ENCODE data around the gene C2CD4D. TPM values are rescaled to one million over a fixed set of nuclear protein-coding genes. Genes with fewer than 3 reads are reported as not detected.
"Not testable (repeated sequence)": the region's sequence is repeated elsewhere in the genome, so short reads cannot be mapped to it uniquely, and the experiment has no call there.

The C2CD4D gene
- total RNA-seq, 5 donors from 2014 or later (not counting 1 experiment from before 2014, with no cell fraction given) = 0.26 to 1.1 (median 0.85) TPM

- not testable (repeated sequence) for H3K4me1 Mint-ChIP-seq; H3K27me3 Mint-ChIP-seq; DNase-seq; H3K4me3 ChIP-seq (ENCODE audit: control insufficient read depth in 1 of 2, extremely low read depth in 1 of 2, low read length in 1 of 2); H3K27ac Mint-ChIP-seq; H3K4me1 ChIP-seq (ENCODE audit: control insufficient read depth in 1 of 2, extremely low read depth in 1 of 2, insufficient read depth in 2 of 2, low read length in 2 of 2); H3K27me3 ChIP-seq (replicated peaks in 1 of 2; ENCODE audit: control insufficient read depth in 2 of 2, extremely low read depth in 1 of 2, insufficient read depth in 2 of 2, low read length in 1 of 2); H3K9me3 ChIP-seq; ATAC-seq (replicated peaks in 1 of 4); H3K9me3 Mint-ChIP-seq; H3K4me3 Mint-ChIP-seq; H3K27ac ChIP-seq (ENCODE audit: low read length)
- H3K36me3 ChIP-seq (ENCODE audit: control insufficient read depth in 2 of 2, extremely low read depth in 1 of 2, insufficient read depth in 1 of 2, low read length in 1 of 2) = peaks cover 0 to 20% of the 10 kb centered on the region in 2 donors
- CTCF ChIA-PET = interaction anchor here in 1 of 2 donors (0.6 kb wide), 1 partner anchor 25 kb away, joined by 3 read pairs; no protein-coding TSS in a partner anchor
- peaks cover 38% of the 10 kb centered on the region for H3K36me3 Mint-ChIP-seq
- POLR2A ChIA-PET = interaction anchor here in 1 of 2 donors (0.6 kb wide), 2 partner anchors 33 to 676 kb away, joined by 3 to 8 read pairs; no protein-coding TSS in a partner anchor
- no CpG with 5 or more reads among the region's 4 CpGs for WGBS (ENCODE audit: insufficient coverage)
Measured at GRCh38 chr1:151883898-151884297, 44.3 kb upstream of the C2CD4D start.

GRCh38 chr1:151882918-151883317, 43.3 kb upstream of the C2CD4D start:
- not testable (repeated sequence) for H3K27ac Mint-ChIP-seq; DNase-seq; H3K4me1 ChIP-seq (ENCODE audit: control insufficient read depth in 1 of 2, extremely low read depth in 1 of 2, insufficient read depth in 2 of 2, low read length in 2 of 2); H3K27me3 Mint-ChIP-seq; ATAC-seq (replicated peaks in 1 of 4); H3K9me3 ChIP-seq; H3K4me3 ChIP-seq (ENCODE audit: control insufficient read depth in 1 of 2, extremely low read depth in 1 of 2, low read length in 1 of 2); H3K27ac ChIP-seq (ENCODE audit: low read length); H3K27me3 ChIP-seq (replicated peaks in 1 of 2; ENCODE audit: control insufficient read depth in 2 of 2, extremely low read depth in 1 of 2, insufficient read depth in 2 of 2, low read length in 1 of 2); H3K4me1 Mint-ChIP-seq; H3K9me3 Mint-ChIP-seq
- Mint-ChIP-seq H3K4me3 (peak overlapping the region in 1 of 3 donors; percentile 26), H3K36me3 (peaks cover 36% of the 10 kb centered on the region)
- ChIA-PET POLR2A (interaction anchor here in 1 of 2 donors (0.7 kb wide), 1 partner anchor 8 kb away, joined by 12 read pairs; no protein-coding TSS in a partner anchor), CTCF (interaction anchor here in 1 of 2 donors (0.7 to 0.9 kb wide), 3 partner anchors 104 to 122 kb away, joined by 3 to 4 read pairs (median 3); no protein-coding TSS in a partner anchor)
- H3K36me3 ChIP-seq (ENCODE audit: control insufficient read depth in 2 of 2, extremely low read depth in 1 of 2, insufficient read depth in 1 of 2, low read length in 1 of 2) = peaks cover 0 to 17% of the 10 kb centered on the region in 2 donors
- WGBS (ENCODE audit: insufficient coverage) = 100% methylated on average over 1 of the region's 5 CpGs

- no peak overlapping the region for H3K4me3 Mint-ChIP-seq
- peaks cover 0 to 4% (median 2%) of the 10 kb centered on the region in 3 donors for H3K4me1 Mint-ChIP-seq
- H3K27me3 ChIP-seq (replicated peaks in 1 of 2; ENCODE audit: control insufficient read depth in 2 of 2, extremely low read depth in 1 of 2, insufficient read depth in 2 of 2, low read length in 1 of 2) = no peaks in the 10 kb centered on the region
- peaks cover 35% of the 10 kb centered on the region for H3K36me3 Mint-ChIP-seq
- peaks cover 0 to 16% of the 10 kb centered on the region in 2 donors for H3K36me3 ChIP-seq (ENCODE audit: control insufficient read depth in 2 of 2, extremely low read depth in 1 of 2, insufficient read depth in 1 of 2, low read length in 1 of 2)
- CTCF ChIA-PET = interaction anchor here (0.6 to 1.3 kb wide), 6 partner anchors 8 to 692 kb away, joined by 3 to 4 read pairs (median 3); partner anchors contain the start of gene VPS72 (in 1 of the 2)
- no CpG with 5 or more reads among the region's 2 CpGs for WGBS (ENCODE audit: insufficient coverage)
- no peaks in the 10 kb centered on the region for H3K9me3 Mint-ChIP-seq
- H3K9me3 ChIP-seq = no peaks in the 10 kb centered on the region
- H3K4me1 ChIP-seq (ENCODE audit: control insufficient read depth in 1 of 2, extremely low read depth in 1 of 2, insufficient read depth in 2 of 2, low read length in 2 of 2) = no peaks in the 10 kb centered on the region
- ATAC-seq (replicated peaks in 1 of 4) = no peak
- H3K27me3 Mint-ChIP-seq = no peaks in the 10 kb centered on the region
- H3K27ac Mint-ChIP-seq = no peak overlapping the region
- H3K27ac ChIP-seq (ENCODE audit: low read length) = no peak overlapping the region
- POLR2A ChIA-PET = interaction anchor here in 1 of 2 donors (0.7 kb wide), 1 partner anchor 9 kb away, joined by 12 read pairs; no protein-coding TSS in a partner anchor
- no peak for DNase-seq
- H3K4me3 ChIP-seq (ENCODE audit: control insufficient read depth in 1 of 2, extremely low read depth in 1 of 2, low read length in 1 of 2) = no peak overlapping the region
Measured at GRCh38 chr1:151882466-151882865, 42.8 kb upstream of the C2CD4D start.

- Histone ChIP-seq H3K36me3 (ENCODE audit: control insufficient read depth in 2 of 2, extremely low read depth in 1 of 2, insufficient read depth in 1 of 2, low read length in 1 of 2) (peaks cover 0 to 15% of the 10 kb centered on the region in 2 donors), H3K27me3 (replicated peaks in 1 of 2; ENCODE audit: control insufficient read depth in 2 of 2, extremely low read depth in 1 of 2, insufficient read depth in 2 of 2, low read length in 1 of 2) (no peaks in the 10 kb centered on the region), H3K4me3 (ENCODE audit: control insufficient read depth in 1 of 2, extremely low read depth in 1 of 2, low read length in 1 of 2) (no peak overlapping the region), H3K4me1 (ENCODE audit: control insufficient read depth in 1 of 2, extremely low read depth in 1 of 2, insufficient read depth in 2 of 2, low read length in 2 of 2) (no peaks in the 10 kb centered on the region), H3K27ac (ENCODE audit: low read length) (no peak overlapping the region), H3K9me3 (no peaks in the 10 kb centered on the region)
- Mint-ChIP-seq H3K4me1 (peaks cover 0 to 5% (median 4%) of the 10 kb centered on the region in 3 donors), H3K9me3 (no peaks in the 10 kb centered on the region), H3K27ac (peak overlapping the region in 1 of 2 donors; percentile 6), H3K4me3 (no peak overlapping the region), H3K36me3 (peaks cover 36% of the 10 kb centered on the region), H3K27me3 (no peaks in the 10 kb centered on the region)
- POLR2A ChIA-PET = interaction anchor here in 1 of 2 donors (0.7 kb wide), 1 partner anchor 41 kb away, joined by 3 read pairs; no protein-coding TSS in a partner anchor
- CTCF ChIA-PET = interaction anchor here in 1 of 2 donors (0.8 to 1.3 kb wide), 3 partner anchors 50 to 287 kb away, joined by 3 to 4 read pairs (median 3); no protein-coding TSS in a partner anchor
- WGBS (ENCODE audit: insufficient coverage) = 0% methylated on average over 1 of the region's 2 CpGs
- ATAC-seq (replicated peaks in 1 of 4) (no peak), DNase-seq (no peak)
Measured at GRCh38 chr1:151881479-151881878, 41.9 kb upstream of the C2CD4D start.

- peaks cover 30% of the 10 kb centered on the region for H3K36me3 Mint-ChIP-seq
- H3K27me3 Mint-ChIP-seq = no peaks in the 10 kb centered on the region
- peaks cover 18 to 22% (median 19%) of the 10 kb centered on the region in 3 donors for H3K4me1 Mint-ChIP-seq
- H3K4me1 ChIP-seq (ENCODE audit: control insufficient read depth in 1 of 2, extremely low read depth in 1 of 2, insufficient read depth in 2 of 2, low read length in 2 of 2) = no peaks in the 10 kb centered on the region
- H3K36me3 ChIP-seq (ENCODE audit: control insufficient read depth in 2 of 2, extremely low read depth in 1 of 2, insufficient read depth in 1 of 2, low read length in 1 of 2) = peaks cover 0 to 28% of the 10 kb centered on the region in 2 donors
- H3K27ac Mint-ChIP-seq = peak overlapping the region; percentile 15 to 72
- ATAC-seq (replicated peaks in 1 of 4) (no peak), DNase-seq (no peak)
- H3K4me3 ChIP-seq (ENCODE audit: control insufficient read depth in 1 of 2, extremely low read depth in 1 of 2, low read length in 1 of 2) = no peak overlapping the region
- WGBS (ENCODE audit: insufficient coverage) = no CpG with 5 or more reads among the region's 1 CpG
- H3K27me3 ChIP-seq (replicated peaks in 1 of 2; ENCODE audit: control insufficient read depth in 2 of 2, extremely low read depth in 1 of 2, insufficient read depth in 2 of 2, low read length in 1 of 2) = no peaks in the 10 kb centered on the region
- POLR2A ChIA-PET = interaction anchor here in 1 of 2 donors (0.6 to 0.7 kb wide), 2 partner anchors 30 to 38 kb away, joined by 3 to 7 read pairs; no protein-coding TSS in a partner anchor
- H3K9me3 ChIP-seq = no peaks in the 10 kb centered on the region
- CTCF ChIA-PET = interaction anchor here (0.6 to 0.7 kb wide), 2 partner anchors 96 to 222 kb away, joined by 3 to 4 read pairs; no protein-coding TSS in a partner anchor
- H3K4me3 Mint-ChIP-seq = no peak overlapping the region
- H3K27ac ChIP-seq (ENCODE audit: low read length) = no peak overlapping the region
- H3K9me3 Mint-ChIP-seq = no peaks in the 10 kb centered on the region
Measured at GRCh38 chr1:151875419-151876097, 35.9 kb upstream of the C2CD4D start.

- H3K27ac Mint-ChIP-seq = peak overlapping the region in 1 of 2 donors; percentile 1
- H3K4me1 Mint-ChIP-seq = peaks cover 18 to 23% (median 21%) of the 10 kb centered on the region in 3 donors
- H3K27me3 ChIP-seq (replicated peaks in 1 of 2; ENCODE audit: control insufficient read depth in 2 of 2, extremely low read depth in 1 of 2, insufficient read depth in 2 of 2, low read length in 1 of 2); DNase-seq; ATAC-seq (replicated peaks in 1 of 4); H3K27ac ChIP-seq (ENCODE audit: low read length); H3K9me3 ChIP-seq; H3K4me1 ChIP-seq (ENCODE audit: control insufficient read depth in 1 of 2, extremely low read depth in 1 of 2, insufficient read depth in 2 of 2, low read length in 2 of 2); POLR2A ChIA-PET; H3K4me3 Mint-ChIP-seq; CTCF ChIA-PET; H3K4me3 ChIP-seq (ENCODE audit: control insufficient read depth in 1 of 2, extremely low read depth in 1 of 2, low read length in 1 of 2); H3K9me3 Mint-ChIP-seq; H3K27me3 Mint-ChIP-seq: not testable (repeated sequence)
- H3K36me3 ChIP-seq (ENCODE audit: control insufficient read depth in 2 of 2, extremely low read depth in 1 of 2, insufficient read depth in 1 of 2, low read length in 1 of 2) = peaks cover 0 to 24% of the 10 kb centered on the region in 2 donors
- peaks cover 23% of the 10 kb centered on the region for H3K36me3 Mint-ChIP-seq
- WGBS (ENCODE audit: insufficient coverage) = 71% methylated on average over 2 of the region's 9 CpGs
Measured at GRCh38 chr1:151872776-151873175, 33.2 kb upstream of the C2CD4D start.
